Neural cell (in vitro differentiated cells): Measurements from ENCODE around the gene TRIM24. TPM values are rescaled to one million over a fixed set of nuclear protein-coding genes. Genes with fewer than 3 reads are reported as not detected.

Experiments
- H2AFZ ChIP-seq: fragments of 200-600, 300-800 bp; sonication (generic), shearing (Covaris generic); 2 replicates; pipeline ENCODE4 v1.6.0; 2014; ENCODE audit warnings: low read depth, mild to moderate bottlenecking, antibody characterized with exemption, low read length, moderate library complexity
- H3F3A ChIP-seq: fragments of 200-600 bp; shearing (Covaris generic); 2 replicates; pipeline ENCODE4 v1.6.1; 2016; ENCODE audit warnings: mild to moderate bottlenecking, moderate library complexity, mixed read lengths, antibody characterized with exemption, low read length; ENCODE audit not compliant: insufficient read depth, poor library complexity, severe bottlenecking
- H3K27ac ChIP-seq: fragments of 200-600, 300-800 bp; sonication (generic), shearing (Covaris generic); 2 replicates; pipeline ENCODE4 v1.5.1; 2014; ENCODE audit warnings: mild to moderate bottlenecking, low read length, moderate library complexity
- H3K27me3 ChIP-seq: fragments of 300-800, 200-600 bp; sonication (generic), shearing (Covaris generic); 2 replicates; pipeline ENCODE4 v1.6.0; 2014; ENCODE audit warnings: mild to moderate bottlenecking, low read depth, low read length, moderate library complexity; ENCODE audit not compliant: insufficient read depth
- H3K36me3 ChIP-seq: fragments of 300-800, 200-600 bp; sonication (generic), shearing (Covaris generic); 2 replicates; pipeline ENCODE4 v1.5.1; 2014; ENCODE audit warnings: mild to moderate bottlenecking, antibody characterized with exemption, low read length, moderate library complexity; ENCODE audit not compliant: insufficient read depth
- H3K4me2 ChIP-seq: fragments of 300-800, 200-600 bp; sonication (generic), shearing (Covaris generic); 2 replicates; pipeline ENCODE4 v1.6.0; 2014; ENCODE audit warnings: mild to moderate bottlenecking, low read length
- H3K4me3 ChIP-seq: fragments of 300-800, 200-600 bp; sonication (generic), shearing (Covaris generic); 2 replicates; pipeline ENCODE4 v1.5.1; 2014; ENCODE audit warnings: mild to moderate bottlenecking, low read length, moderate library complexity
- H3K79me2 ChIP-seq: fragments of 200-600 bp; shearing (Covaris generic); replicated peaks from 2 replicates; pipeline ENCODE4 v1.6.0; 2014; ENCODE audit warnings: mild to moderate bottlenecking, low read length, moderate library complexity; ENCODE audit not compliant: insufficient read depth
- H3K9ac ChIP-seq: fragments of 300-800, 200-600 bp; sonication (generic), shearing (Covaris generic); 2 replicates; pipeline ENCODE4 v1.6.1; 2016; ENCODE audit warnings: mild to moderate bottlenecking, low read length, mixed read lengths
- H3K9me2 ChIP-seq: fragments of 200-600 bp; shearing (Covaris generic); 2 replicates; pipeline ENCODE4 v1.6.1; 2016; ENCODE audit warnings: mild to moderate bottlenecking, low read length, mixed read lengths; ENCODE audit not compliant: insufficient read depth
- H3K9me3 ChIP-seq: fragments of 200-600, 300-800 bp; sonication (generic), shearing (Covaris generic); 2 replicates; pipeline ENCODE4 v1.6.1; 2016; ENCODE audit warnings: mild to moderate bottlenecking, mixed run types, low read length, moderate library complexity, mixed read lengths
- H4K20me1 ChIP-seq: fragments of 200-600 bp; shearing (Covaris generic); 2 replicates; pipeline ENCODE4 v1.6.1; 2016; ENCODE audit warnings: mild to moderate bottlenecking, mixed run types; ENCODE audit not compliant: insufficient read depth
- CTCF ChIP-seq: fragments of 450-650 bp; IDR thresholded peaks from 2 replicates; pipeline ENCODE4 v1.5.1; 2014; ENCODE audit warnings: antibody characterized with exemption, mild to moderate bottlenecking, moderate library complexity; ENCODE audit not compliant: poor library complexity, severe bottlenecking
- EP300 ChIP-seq: fragments of 450-650 bp; conservative IDR thresholded peaks from 2 replicates; pipeline ENCODE4 v1.6.1; 2014; ENCODE audit warnings: antibody characterized with exemption, mild to moderate bottlenecking, moderate library complexity; ENCODE audit not compliant: poor library complexity, severe bottlenecking
- MXI1 ChIP-seq: fragments of 450-650 bp; conservative IDR thresholded peaks from 2 replicates; pipeline ENCODE4 v1.6.1; 2014; ENCODE audit warnings: antibody characterized with exemption, mild to moderate bottlenecking; ENCODE audit not compliant: poor library complexity, severe bottlenecking
- REST ChIP-seq: IDR thresholded peaks from 2 replicates; pipeline ENCODE4 v1.6.1; 2012; ENCODE audit warnings: borderline replicate concordance
- TAF1 ChIP-seq: IDR thresholded peaks from 2 replicates; pipeline ENCODE4 v1.6.1; 2012; ENCODE audit warnings: low read depth
- polyA plus RNA-seq: library from polyadenylated mRNA; depleted of rRNA; stranded (reverse); fragments of >200 nt; gene quantifications from 2 replicates; pipeline ENCODE4 v1.2.3, GENCODE V29; 2014

Gene TRIM24
- polyA plus RNA-seq, 1 donor from 2014 or later, result 47.1 TPM

GRCh38 chr7:138551102-138551501, 91.0 kb downstream of the TRIM24 start:
- TF ChIP-seq CTCF, result no peak
- TF ChIP-seq EP300, result no peak
- no peak for TF ChIP-seq REST
- Histone ChIP-seq H3F3A (no peaks in the 10 kb centered on the region), H3K27me3 (no peaks in the 10 kb centered on the region), H2AFZ (no peak overlapping the region), H3K9me2 (no peaks in the 10 kb centered on the region), H3K9ac (no peak overlapping the region), H4K20me1 (no peaks in the 10 kb centered on the region), H3K36me3 (peaks cover 24% of the 10 kb centered on the region), H3K4me3 (no peak overlapping the region), H3K79me2 (no peaks in the 10 kb centered on the region), H3K9me3 (no peaks in the 10 kb centered on the region), H3K4me2 (no peak overlapping the region), H3K27ac (no peak overlapping the region)

GRCh38 chr7:138553805-138554204, 93.7 kb downstream of the TRIM24 start:
- Histone ChIP-seq H3K9me2 (no peaks in the 10 kb centered on the region), H3K4me3 (no peak overlapping the region), H3K9me3 (peaks cover 11% of the 10 kb centered on the region), H2AFZ (no peak overlapping the region), H3K9ac (no peak overlapping the region), H3K4me2 (no peak overlapping the region), H3K27me3 (no peaks in the 10 kb centered on the region), H4K20me1 (no peaks in the 10 kb centered on the region), H3F3A (no peaks in the 10 kb centered on the region), H3K27ac (no peak overlapping the region), H3K36me3 (peaks cover 44% of the 10 kb centered on the region), H3K79me2 (peaks cover 8% of the 10 kb centered on the region)
- TF ChIP-seq MXI1 (no peak), TAF1 (no peak), REST (no peak)
